GM12892 (cell line): ENCODE measurements around the gene MTERF1.

Experiments used
- POLR2A ChIP-seq: IDR thresholded peaks from 2 replicates; pipeline ENCODE4 v1.6.1; 2011; ENCODE audit warnings: low read depth, low read length, control low read depth
- POLR2AphosphoS5 ChIP-seq: IDR thresholded peaks from 2 replicates; pipeline ENCODE4 v1.6.1; 2011; ENCODE audit warnings: low read depth, low read length, control low read depth

GRCh38 chr7:91832493-91833045 is 47.9 kb downstream of the MTERF1 start:
- TF ChIP-seq POLR2A: no peak
- no peak for TF ChIP-seq POLR2AphosphoS5
